ENCODE results near the gene SLC12A2.

DNA sequence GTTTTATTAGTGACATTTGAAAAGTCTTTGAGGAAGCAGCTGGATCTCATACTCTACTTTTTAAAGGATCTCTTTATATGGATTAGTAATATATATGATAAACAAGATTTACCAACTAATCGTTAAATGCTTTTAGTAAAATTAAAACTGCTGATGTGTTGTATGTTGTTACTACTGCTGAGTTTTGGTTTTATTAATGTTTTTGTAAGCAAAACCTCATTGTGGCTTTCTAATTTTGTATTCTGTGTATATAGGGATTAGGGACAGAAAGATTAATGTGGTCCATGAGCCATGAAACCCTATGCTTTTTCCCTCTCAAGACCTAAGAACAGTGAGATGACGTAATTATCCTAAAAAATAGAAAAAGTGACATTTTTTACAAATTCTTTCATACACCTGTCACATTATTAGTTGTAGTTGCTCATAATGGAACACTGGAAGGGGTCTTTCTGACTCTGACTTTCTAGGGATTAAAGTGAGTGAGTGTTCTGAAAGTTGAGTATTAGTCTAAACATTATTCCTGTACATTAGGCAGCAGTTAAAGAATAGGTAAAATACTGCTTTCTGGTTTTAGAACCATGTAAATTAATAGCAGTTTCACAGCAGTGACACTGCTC, 85.9 kb downstream of the SLC12A2 start:
- TF ChIP-seq, protein P1, sequence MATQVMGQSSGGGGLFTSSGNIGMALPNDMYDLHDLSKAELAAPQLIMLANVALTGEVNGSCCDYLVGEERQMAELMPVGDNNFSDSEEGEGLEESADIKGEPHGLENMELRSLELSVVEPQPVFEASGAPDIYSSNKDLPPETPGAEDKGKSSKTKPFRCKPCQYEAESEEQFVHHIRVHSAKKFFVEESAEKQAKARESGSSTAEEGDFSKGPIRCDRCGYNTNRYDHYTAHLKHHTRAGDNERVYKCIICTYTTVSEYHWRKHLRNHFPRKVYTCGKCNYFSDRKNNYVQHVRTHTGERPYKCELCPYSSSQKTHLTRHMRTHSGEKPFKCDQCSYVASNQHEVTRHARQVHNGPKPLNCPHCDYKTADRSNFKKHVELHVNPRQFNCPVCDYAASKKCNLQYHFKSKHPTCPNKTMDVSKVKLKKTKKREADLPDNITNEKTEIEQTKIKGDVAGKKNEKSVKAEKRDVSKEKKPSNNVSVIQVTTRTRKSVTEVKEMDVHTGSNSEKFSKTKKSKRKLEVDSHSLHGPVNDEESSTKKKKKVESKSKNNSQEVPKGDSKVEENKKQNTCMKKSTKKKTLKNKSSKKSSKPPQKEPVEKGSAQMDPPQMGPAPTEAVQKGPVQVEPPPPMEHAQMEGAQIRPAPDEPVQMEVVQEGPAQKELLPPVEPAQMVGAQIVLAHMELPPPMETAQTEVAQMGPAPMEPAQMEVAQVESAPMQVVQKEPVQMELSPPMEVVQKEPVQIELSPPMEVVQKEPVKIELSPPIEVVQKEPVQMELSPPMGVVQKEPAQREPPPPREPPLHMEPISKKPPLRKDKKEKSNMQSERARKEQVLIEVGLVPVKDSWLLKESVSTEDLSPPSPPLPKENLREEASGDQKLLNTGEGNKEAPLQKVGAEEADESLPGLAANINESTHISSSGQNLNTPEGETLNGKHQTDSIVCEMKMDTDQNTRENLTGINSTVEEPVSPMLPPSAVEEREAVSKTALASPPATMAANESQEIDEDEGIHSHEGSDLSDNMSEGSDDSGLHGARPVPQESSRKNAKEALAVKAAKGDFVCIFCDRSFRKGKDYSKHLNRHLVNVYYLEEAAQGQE (IDR thresholded peaks at IDR 0.05; ENCODE audit: insufficient read depth in 1 of 2, low read depth in 2 of 2, low read length in 2 of 2): no peak
- TF ChIP-seq POLR2AphosphoS5 (IDR thresholded peaks at IDR 0.05; ENCODE audit: low read depth, low read length): no peak
- TF ChIP-seq FOXP2 (optimal IDR thresholded peaks at IDR 0.05; ENCODE audit: borderline replicate concordance, extremely low read depth, extremely low read length, insufficient read depth): no peak
- TF ChIP-seq TAF1 (IDR thresholded peaks at IDR 0.05; ENCODE audit: borderline replicate concordance, insufficient read depth, low read length): no peak
- TF ChIP-seq SIN3A (IDR thresholded peaks at IDR 0.05; ENCODE audit: borderline replicate concordance, insufficient read depth, low read length): no peak

Measured in PFSK-1 (cell line).